WTC11 (cell line): ENCODE data around the gene RPS6KA2. TPM values are rescaled to one million over a fixed set of nuclear protein-coding genes. Genes with fewer than 3 reads are reported as not detected.

ENCODE experiments used
- ATAC-seq: fragments of 200-7000 bp; cut with Tn5 transposase; 2 replicates; pipeline ENCODE4 v1.10.0; 2021; ENCODE audit warnings: mild to moderate bottlenecking, moderate library complexity
- CTCF ChIA-PET: fragments of 300-600 bp; sonication (Branson Sonifier 250); formaldehyde crosslinking; loops from one replicate; lab custom pipeline; 2021; ENCODE audit warnings: antibody characterized with exemption; lab: Charles Lee
- POLR2A ChIA-PET: fragments of 350-600 bp; sonication (Branson Sonifier 250); formaldehyde crosslinking; loops from one replicate; lab custom pipeline; 2021; ENCODE audit warnings: antibody characterized with exemption; lab: Charles Lee
- DNase-seq: peaks from one replicate; pipeline ENCODE4 v3.0.0; 2021; ENCODE audit warnings: low spot score
- H3K27ac Mint-ChIP-seq: 2 replicates; pipeline ENCODE4 v1.8.0; 2021; ENCODE audit warnings: mixed read lengths
- H3K27me3 Mint-ChIP-seq: 2 replicates; pipeline ENCODE4 v1.8.0; 2021; ENCODE audit warnings: low read depth, mild to moderate bottlenecking, moderate library complexity, mixed read lengths
- H3K36me3 Mint-ChIP-seq: 2 replicates; pipeline ENCODE4 v1.8.0; 2021; ENCODE audit warnings: mixed read lengths
- H3K4me1 Mint-ChIP-seq: 2 replicates; pipeline ENCODE4 v1.8.0; 2022; ENCODE audit warnings: mixed read lengths
- H3K4me3 Mint-ChIP-seq: 2 replicates; pipeline ENCODE4 v1.8.0; 2021; ENCODE audit warnings: mild to moderate bottlenecking, moderate library complexity, mixed read lengths
- H3K9me3 Mint-ChIP-seq: 2 replicates; pipeline ENCODE4 v1.8.0; 2021; ENCODE audit warnings: mixed read lengths
- ATF2 ChIP-seq: sonication (generic); formaldehyde crosslinking; IDR thresholded peaks from 2 replicates; pipeline ENCODE4 v1.8.1; 2022; ENCODE audit warnings: low read depth, missing genetic modification reagents, borderline replicate concordance
- CBFB ChIP-seq: sonication (generic); formaldehyde crosslinking; IDR thresholded peaks from 2 replicates; pipeline ENCODE4 v1.8.1; 2022; ENCODE audit warnings: mild to moderate bottlenecking, low read depth, missing genetic modification reagents
- CDX4 ChIP-seq: fragments of 250-450 bp; sonication (Bioruptor Pico); IDR thresholded peaks from 2 replicates; pipeline ENCODE4 v1.9.0; 2021; ENCODE audit warnings: moderate library complexity, mild to moderate bottlenecking, inconsistent platforms, borderline replicate concordance
- CREB1 ChIP-seq: sonication (generic); formaldehyde crosslinking; IDR thresholded peaks from 2 replicates; pipeline ENCODE4 v1.8.0; 2023; ENCODE audit warnings: mild to moderate bottlenecking, missing genetic modification reagents
- CTCF ChIP-seq: fragments of 200-600 bp; IDR thresholded peaks from 2 replicates; pipeline ENCODE4 v1.8.0; 2022; ENCODE audit warnings: antibody characterized with exemption
- FOXK1 ChIP-seq: sonication (generic); formaldehyde crosslinking; IDR thresholded peaks from 2 replicates; pipeline ENCODE4 v1.8.0; 2022; ENCODE audit warnings: mild to moderate bottlenecking, moderate library complexity, missing genetic modification reagents
- GRHL2 ChIP-seq: fragments of 250-450 bp; sonication (Bioruptor Pico); IDR thresholded peaks from 2 replicates; pipeline ENCODE4 v1.8.0; 2022; ENCODE audit warnings: mild to moderate bottlenecking, moderate library complexity; ENCODE audit not compliant: insufficient replicate concordance, severe bottlenecking
- HMGA2 ChIP-seq: fragments of 250-450 bp; sonication (Bioruptor Pico); IDR thresholded peaks from 2 replicates; pipeline ENCODE4 v1.4.0; 2021; ENCODE audit warnings: mild to moderate bottlenecking, moderate library complexity
- MYBL2 ChIP-seq: sonication (generic); formaldehyde crosslinking; IDR thresholded peaks from 2 replicates; pipeline ENCODE4 v1.8.1; 2023; ENCODE audit warnings: mild to moderate bottlenecking, moderate library complexity, missing genetic modification reagents
- NFYB ChIP-seq: sonication (generic); formaldehyde crosslinking; conservative IDR thresholded peaks from 2 replicates; pipeline ENCODE4 v1.8.0; 2022; ENCODE audit warnings: low read depth, missing genetic modification reagents
- PRDM15 ChIP-seq: sonication (generic); formaldehyde crosslinking; IDR thresholded peaks from 2 replicates; pipeline ENCODE4 v1.8.0; 2022; ENCODE audit warnings: missing genetic modification reagents
- RELA ChIP-seq: sonication (generic); formaldehyde crosslinking; IDR thresholded peaks from 2 replicates; pipeline ENCODE4 v1.8.1; 2022; ENCODE audit warnings: missing genetic modification reagents, mild to moderate bottlenecking, borderline replicate concordance
- ZNF281 ChIP-seq: sonication (generic); formaldehyde crosslinking; IDR thresholded peaks from 2 replicates; pipeline ENCODE4 v1.8.0; 2023; ENCODE audit warnings: mild to moderate bottlenecking, missing genetic modification reagents
- ZNF416 ChIP-seq: fragments of 250-450 bp; sonication (Bioruptor Pico); IDR thresholded peaks from 2 replicates; pipeline ENCODE4 v1.9.0; 2021; ENCODE audit warnings: mild to moderate bottlenecking, inconsistent platforms
- ZNF671 ChIP-seq: fragments of 250-450 bp; sonication (Bioruptor Pico); IDR thresholded peaks from 2 replicates; pipeline ENCODE4 v1.8.0; 2021; ENCODE audit warnings: mild to moderate bottlenecking
- total RNA-seq: library from RNA; stranded (reverse); gene quantifications from 3 replicates; pipeline ENCODE4 v1.2.3, GENCODE V29; 2021

Gene RPS6KA2
- total RNA-seq, 1 experiment from 2014 or later = 24.2 TPM

GRCh38 chr6:166611631-166612030, 15.4 kb downstream of the RPS6KA2 start:
- no peak overlapping the region for H3K4me3 Mint-ChIP-seq
- POLR2A ChIA-PET = no interaction called here
- no peaks in the 10 kb centered on the region for H3K36me3 Mint-ChIP-seq
- H3K4me1 Mint-ChIP-seq = peaks cover 63% of the 10 kb centered on the region
- TF ChIP-seq ZNF671 (CRISPR knock-in tag) = no peak
- no peak for TF ChIP-seq ZNF416
- TF ChIP-seq RELA (CRISPR knock-in tag) = no peak
- TF ChIP-seq PRDM15 (CRISPR knock-in tag) = peak; percentile 47; the same call in 1 of the 2 replicates
- TF ChIP-seq ZNF281 = no peak
- TF ChIP-seq CDX4 (CRISPR knock-in tag) = no peak
- no peak for TF ChIP-seq FOXK1 (CRISPR knock-in tag)
- TF ChIP-seq, all 79 proteins: peak for 1
- Mint-ChIP-seq H3K9me3 (no peaks in the 10 kb centered on the region), H3K27ac (no peak overlapping the region), H3K27me3 (no peaks in the 10 kb centered on the region)
- DNase-seq = no peak
- ATAC-seq = no peak
- CTCF ChIA-PET = interaction anchor here (0.7 to 1.2 kb wide), 4 partner anchors 10 to 379 kb away, joined by 3 to 5 read pairs (median 4); partner anchors contain the start of gene RPS6KA2

GRCh38 chr6:166610069-166610468, 17.0 kb downstream of the RPS6KA2 start:
- no peaks in the 10 kb centered on the region for H3K36me3 Mint-ChIP-seq
- no peak for DNase-seq
- H3K4me3 Mint-ChIP-seq = no peak overlapping the region
- ChIA-PET POLR2A (no interaction called here), CTCF (no interaction called here)
- peaks cover 58% of the 10 kb centered on the region for H3K4me1 Mint-ChIP-seq
- H3K27ac Mint-ChIP-seq = peak overlapping the region; percentile 42
- no peaks in the 10 kb centered on the region for H3K9me3 Mint-ChIP-seq
- TF ChIP-seq CTCF (no peak), NFYB (CRISPR knock-in tag) (no peak), CBFB (no peak)
- peak; percentile 46; the same call in 1 of the 2 replicates for ATAC-seq
- no peaks in the 10 kb centered on the region for H3K27me3 Mint-ChIP-seq

GRCh38 chr6:166608774-166609173, 18.3 kb downstream of the RPS6KA2 start:
- Mint-ChIP-seq H3K9me3 (no peaks in the 10 kb centered on the region), H3K4me1 (peaks cover 48% of the 10 kb centered on the region), H3K4me3 (no peak overlapping the region), H3K36me3 (no peaks in the 10 kb centered on the region), H3K27me3 (no peaks in the 10 kb centered on the region), H3K27ac (no peak overlapping the region; the same call in 1 of the 2 replicates)
- POLR2A ChIA-PET = no interaction called here
- CTCF ChIA-PET = no interaction called here
- ATAC-seq (no peak), DNase-seq (no peak)
- TF ChIP-seq CREB1 (CRISPR knock-in tag) (no peak), HMGA2 (CRISPR knock-in tag) (no peak), NFYB (CRISPR knock-in tag) (no peak), ATF2 (CRISPR knock-in tag) (no peak), MYBL2 (CRISPR knock-in tag) (no peak), GRHL2 (CRISPR knock-in tag) (no peak)
